ENCODE data around the gene RHOJ.

The RHOJ gene

GRCh38 chr14:63200035-63200740 lies 4.1 kb upstream of the RHOJ start:
- Histone ChIP-seq H3K9me3 (no peaks in the 10 kb centered on the region), H3K27ac (no peak overlapping the region), H3K4me3 (ENCODE audit: low read depth in 1 of 2, low read length in 1 of 2) (no peak overlapping the region), H3K36me3 (no peaks in the 10 kb centered on the region), H3K4me1 (ENCODE audit: control insufficient read depth in 1 of 2, insufficient read depth in 1 of 2, low read depth in 1 of 2, low read length in 1 of 2) (no peaks in the 10 kb centered on the region), H3K27me3 (peaks cover 19% of the 10 kb centered on the region)
- TF ChIP-seq CTCF (IDR thresholded peaks at IDR 0.05), result no peak

DNA sequence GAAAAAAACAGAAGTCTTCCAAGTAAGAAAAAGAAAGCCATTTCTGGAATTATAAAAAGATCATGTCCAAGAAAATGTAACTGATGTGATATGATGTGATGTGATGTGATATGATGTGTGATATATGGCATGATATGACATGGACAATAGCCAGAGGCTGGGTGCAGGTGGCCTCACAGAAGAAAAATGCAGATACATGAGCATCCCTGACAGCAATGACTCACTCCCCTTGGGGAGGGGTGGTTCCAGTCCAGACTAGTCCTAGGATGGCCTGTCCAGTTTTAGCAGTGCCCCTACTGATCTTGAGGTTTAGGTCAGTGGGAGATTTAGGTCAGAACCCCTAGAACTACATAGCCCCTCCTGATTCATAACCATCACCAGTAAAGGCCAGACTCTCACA lies 3.5 kb upstream of the RHOJ start:
- Histone ChIP-seq H3K36me3 (no peaks in the 10 kb centered on the region), H3K9me3 (no peaks in the 10 kb centered on the region), H3K4me1 (ENCODE audit: control insufficient read depth in 1 of 2, insufficient read depth in 1 of 2, low read depth in 1 of 2, low read length in 1 of 2) (no peaks in the 10 kb centered on the region), H3K27ac (no peak overlapping the region), H3K4me3 (ENCODE audit: low read depth in 1 of 2, low read length in 1 of 2) (no peak overlapping the region), H3K27me3 (peaks cover 25% of the 10 kb centered on the region)
- TF ChIP-seq CTCF (IDR thresholded peaks at IDR 0.05), result no peak

DNA sequence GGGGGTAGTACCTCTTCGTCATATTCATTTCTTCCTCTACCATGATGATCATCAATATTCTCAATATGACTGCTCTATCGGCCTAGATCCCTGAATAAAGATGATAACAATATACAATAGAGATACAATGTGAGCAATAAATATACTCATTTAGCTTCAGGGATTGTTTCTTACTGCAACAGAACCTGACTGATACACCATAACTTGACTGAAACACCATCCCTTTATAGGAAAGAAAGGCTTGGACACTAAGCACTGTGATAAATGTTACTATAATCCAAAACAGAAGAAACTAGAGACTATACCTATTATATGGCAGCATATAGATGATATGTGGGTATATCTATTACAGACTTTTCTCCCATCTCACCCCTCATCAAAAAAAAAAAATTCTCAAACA lies 1.2 kb upstream of the RHOJ start:
- no peaks in the 10 kb centered on the region for H3K4me1 ChIP-seq (ENCODE audit: control insufficient read depth in 1 of 2, insufficient read depth in 1 of 2, low read depth in 1 of 2, low read length in 1 of 2)
- H3K4me3 ChIP-seq (ENCODE audit: low read depth in 1 of 2, low read length in 1 of 2), result no peak overlapping the region
- H3K9me3 ChIP-seq, result no peaks in the 10 kb centered on the region
- H3K27ac ChIP-seq, result no peak overlapping the region
- TF ChIP-seq CTCF (IDR thresholded peaks at IDR 0.05), result no peak
- no peaks in the 10 kb centered on the region for H3K36me3 ChIP-seq
- peaks cover 34% of the 10 kb centered on the region for H3K27me3 ChIP-seq

- Histone ChIP-seq H3K4me1 (ENCODE audit: control insufficient read depth in 1 of 2, insufficient read depth in 1 of 2, low read depth in 1 of 2, low read length in 1 of 2) (no peaks in the 10 kb centered on the region), H3K27me3 (peaks cover 34% of the 10 kb centered on the region), H3K4me3 (ENCODE audit: low read depth in 1 of 2, low read length in 1 of 2) (no peak overlapping the region), H3K9me3 (no peaks in the 10 kb centered on the region), H3K36me3 (no peaks in the 10 kb centered on the region), H3K27ac (no peak overlapping the region)
- no peak for TF ChIP-seq CTCF (IDR thresholded peaks at IDR 0.05)
These were observed 431 bp upstream of the RHOJ start for GRCh38 chr14:63203618-63204406.

DNA sequence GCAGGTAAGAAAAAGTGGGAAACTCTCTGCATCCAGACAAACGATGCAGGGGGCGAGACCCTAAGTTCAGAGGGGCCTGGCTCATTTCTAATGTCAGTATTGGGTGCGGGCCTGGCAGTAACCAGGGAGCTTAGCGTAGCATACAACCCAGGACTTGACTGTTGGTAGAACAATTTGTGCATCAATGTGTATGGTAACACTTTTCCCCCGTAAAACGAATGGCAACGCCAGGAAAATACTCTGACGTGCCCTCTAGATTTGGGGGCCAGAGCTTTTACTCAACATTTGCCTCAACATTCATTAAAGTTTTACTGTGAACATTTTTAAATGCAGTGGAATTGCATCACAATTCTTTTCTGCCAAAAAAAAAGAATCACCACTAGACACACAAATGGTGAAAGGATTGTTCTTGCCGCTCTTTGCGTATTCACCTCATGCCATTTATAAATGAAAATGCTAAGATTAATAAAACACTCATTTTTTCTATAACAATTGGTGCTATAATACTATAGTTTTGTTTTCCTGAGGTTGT lies 867 bp downstream of the RHOJ start:
- no peak overlapping the region for H3K27ac ChIP-seq
- no peak overlapping the region for H3K4me3 ChIP-seq (ENCODE audit: low read depth in 1 of 2, low read length in 1 of 2)
- no peaks in the 10 kb centered on the region for H3K9me3 ChIP-seq
- no peaks in the 10 kb centered on the region for H3K4me1 ChIP-seq (ENCODE audit: control insufficient read depth in 1 of 2, insufficient read depth in 1 of 2, low read depth in 1 of 2, low read length in 1 of 2)
- no peak for TF ChIP-seq CTCF (IDR thresholded peaks at IDR 0.05)
- H3K27me3 ChIP-seq, result peaks cover 34% of the 10 kb centered on the region
- no peaks in the 10 kb centered on the region for H3K36me3 ChIP-seq

Measured in neutrophil (primary cell).